Breast epithelium (tissue), 3 donors: Measurements from ENCODE around the gene FSTL5.

Experiments
- CTCF ChIP-seq, 3 donors: fragments of 450-650 bp; IDR thresholded peaks; one replicate each; pipeline ENCODE4 v1.5.1; 2016 to 2017; ENCODE audit warnings: antibody characterized with exemption in 3 of 3, mild to moderate bottlenecking in 3 of 3, moderate library complexity in 3 of 3
- POLR2A ChIP-seq: fragments of 450-650 bp; IDR thresholded peaks from one replicate; pipeline ENCODE4 v1.6.1; 2016; ENCODE audit warnings: antibody characterized with exemption, mild to moderate bottlenecking, moderate library complexity

- no peak for TF ChIP-seq CTCF (IDR thresholded peaks at IDR 0.05)
- no peak for TF ChIP-seq POLR2A
Observed at GRCh38 chr4:161350946-161351345, 812.9 kb downstream of the FSTL5 start.
